ENCODE results near the gene MT1F.

DNA sequence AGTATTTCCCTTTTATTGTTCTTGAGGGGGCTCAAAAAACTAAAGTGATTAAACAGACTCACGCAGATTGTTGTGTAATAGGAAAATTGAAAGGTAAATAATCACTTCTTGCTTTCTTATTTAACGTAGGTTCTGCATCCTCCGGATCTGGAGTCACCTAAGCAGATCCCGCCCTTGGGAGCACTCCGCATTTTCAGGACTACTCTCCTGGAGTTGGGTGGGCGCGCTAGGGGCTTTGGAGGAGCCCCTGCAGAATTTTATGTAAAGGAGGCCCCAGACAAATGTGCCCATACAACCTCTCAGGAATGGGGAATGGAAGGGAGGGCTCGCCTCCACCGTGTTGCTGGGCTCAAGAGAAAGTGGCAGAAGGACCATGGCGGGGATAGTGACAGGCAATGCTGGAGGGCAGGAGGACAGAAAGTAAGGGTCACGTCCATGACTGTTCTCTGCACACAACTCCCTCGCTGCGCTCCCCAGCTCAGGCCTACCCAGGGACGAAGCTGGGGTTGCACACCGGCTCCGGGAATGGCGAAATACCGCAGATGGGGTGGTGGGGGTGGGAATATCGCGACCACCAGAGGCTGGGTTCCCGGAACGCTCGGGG is 41.0 kb upstream of the MT1F start:
- TF ChIP-seq, protein P1, sequence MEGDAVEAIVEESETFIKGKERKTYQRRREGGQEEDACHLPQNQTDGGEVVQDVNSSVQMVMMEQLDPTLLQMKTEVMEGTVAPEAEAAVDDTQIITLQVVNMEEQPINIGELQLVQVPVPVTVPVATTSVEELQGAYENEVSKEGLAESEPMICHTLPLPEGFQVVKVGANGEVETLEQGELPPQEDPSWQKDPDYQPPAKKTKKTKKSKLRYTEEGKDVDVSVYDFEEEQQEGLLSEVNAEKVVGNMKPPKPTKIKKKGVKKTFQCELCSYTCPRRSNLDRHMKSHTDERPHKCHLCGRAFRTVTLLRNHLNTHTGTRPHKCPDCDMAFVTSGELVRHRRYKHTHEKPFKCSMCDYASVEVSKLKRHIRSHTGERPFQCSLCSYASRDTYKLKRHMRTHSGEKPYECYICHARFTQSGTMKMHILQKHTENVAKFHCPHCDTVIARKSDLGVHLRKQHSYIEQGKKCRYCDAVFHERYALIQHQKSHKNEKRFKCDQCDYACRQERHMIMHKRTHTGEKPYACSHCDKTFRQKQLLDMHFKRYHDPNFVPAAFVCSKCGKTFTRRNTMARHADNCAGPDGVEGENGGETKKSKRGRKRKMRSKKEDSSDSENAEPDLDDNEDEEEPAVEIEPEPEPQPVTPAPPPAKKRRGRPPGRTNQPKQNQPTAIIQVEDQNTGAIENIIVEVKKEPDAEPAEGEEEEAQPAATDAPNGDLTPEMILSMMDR (conservative IDR thresholded peaks at IDR 0.05 in 1 of 2, IDR thresholded peaks at IDR 0.05 in 1 of 2; ENCODE audit: extremely low read depth in 1 of 2, insufficient read depth in 1 of 2, low read depth in 1 of 2, low read length in 2 of 2), result no peak
- no peak for TF ChIP-seq EZH2 (IDR thresholded peaks at IDR 0.05; ENCODE audit: borderline replicate concordance, low read length)
